HepG2 (cell line): Measurements from ENCODE around the gene PTPRQ. TPM values are rescaled to one million over a fixed set of nuclear protein-coding genes. Genes with fewer than 3 reads are reported as not detected.

Source experiments
- ATAC-seq: fragments of 200-7000 bp; cut with Tn5 transposase; 3 replicates; pipeline ENCODE4 v1.9.1; 2020; ENCODE audit warnings: mild to moderate bottlenecking, moderate library complexity
- BruUV-seq: library from RNA; stranded (reverse); fragments of 400-500 nt; replicated peaks from 2 replicates; lab custom pipeline; 2021; lab: Mats Ljungman, UMichigan
- CTCF ChIA-PET: fragments of 300-600 bp; formaldehyde crosslinking; extraction: SDS; loops from one replicate; lab custom pipeline; 2021; ENCODE audit warnings: low total read pairs, inconsistent platforms, low intra/inter-chr PET ratio; lab: Yijun Ruan, JAX
- POLR2A ChIA-PET: fragments of 350-600 bp; sonication (Branson Sonifier 250); formaldehyde crosslinking; loops from one replicate; lab custom pipeline; 2020; ENCODE audit warnings: antibody characterized with exemption, inconsistent platforms; lab: Yijun Ruan, JAX
- DNase-seq: peaks from one replicate; pipeline ENCODE4 v3.0.0-alpha.2; 2015; ENCODE audit warnings: low spot score
- FAIRE-seq: peaks from 3 replicates; lab custom pipeline; 2011; peaks lifted over from hg19 to GRCh38; lab: Jason Lieb, UNC
- H2AFZ ChIP-seq: one replicate; pipeline ENCODE4 v1.6.1; 2011; ENCODE audit warnings: low read length, inconsistent platforms
- H3K27ac ChIP-seq: fragments of 300-600 bp; 3 replicates; pipeline ENCODE4 v1.8.0; 2011; ENCODE audit warnings: mixed run types, mild to moderate bottlenecking, mixed read lengths, low read length, inconsistent platforms; ENCODE audit not compliant: insufficient read depth; ENCODE audit errors: extremely low read length
- H3K27me3 ChIP-seq, 2 experiments: fragments of 200-600 bp in 1 of 2; 2 replicates in 1 of 2; 3 replicates in 1 of 2; pipeline versions ENCODE4 v1.6.0 to v1.8.0; 2011; ENCODE audit warnings: low read length in 2 of 2, mild to moderate bottlenecking in 2 of 2, moderate library complexity in 2 of 2, inconsistent platforms in 1 of 2; ENCODE audit not compliant: insufficient read depth in 2 of 2, control insufficient read depth in 1 of 2
- H3K36me3 ChIP-seq, 2 experiments: fragments of 200-600 bp in 1 of 2; replicated peaks in 1 of 2; 2 replicates in 1 of 2; 3 replicates in 1 of 2; pipeline versions ENCODE4 v1.5.1 to v1.8.0; 2011; ENCODE audit warnings: low read length in 2 of 2, inconsistent platforms in 1 of 2; ENCODE audit not compliant: insufficient read depth in 2 of 2, control insufficient read depth in 1 of 2
- H3K4me1 ChIP-seq: 2 replicates; pipeline ENCODE4 v1.5.1; 2012; ENCODE audit warnings: low read length, inconsistent platforms; ENCODE audit not compliant: insufficient read depth
- H3K4me2 ChIP-seq: 2 replicates; pipeline ENCODE4 v1.6.0; 2011; ENCODE audit warnings: low read depth, low read length, inconsistent platforms
- H3K4me3 ChIP-seq, 3 experiments: fragments of 200-600 bp in 1 of 3; sonication (generic), shearing (Covaris generic) in 1 of 3; replicated peaks in 1 of 3; 2 replicates each; pipeline ENCODE4 v1.5.1; 2011 to 2016; ENCODE audit warnings: low read length in 3 of 3, inconsistent platforms in 2 of 3, low read depth in 2 of 3, mild to moderate bottlenecking in 2 of 3, control low read depth in 1 of 3, mixed read lengths in 1 of 3; ENCODE audit not compliant: insufficient read depth in 1 of 3
- H3K79me2 ChIP-seq: one replicate; pipeline ENCODE4 v1.6.1; 2011; ENCODE audit warnings: low read length, inconsistent platforms; ENCODE audit not compliant: insufficient read depth
- H3K9ac ChIP-seq: 2 replicates; pipeline ENCODE4 v1.6.0; 2011; ENCODE audit warnings: mild to moderate bottlenecking, low read depth, low read length, inconsistent platforms; ENCODE audit not compliant: insufficient read depth
- H3K9me3 ChIP-seq: 2 replicates; pipeline ENCODE4 v1.5.1; 2012; ENCODE audit warnings: mild to moderate bottlenecking, low read length
- H4K20me1 ChIP-seq: 2 replicates; pipeline ENCODE4 v1.6.0; 2011; ENCODE audit warnings: inconsistent platforms, mild to moderate bottlenecking, low read length, moderate library complexity; ENCODE audit not compliant: insufficient read depth
- ARHGAP35 ChIP-seq: sonication (generic); formaldehyde crosslinking; IDR thresholded peaks from 2 replicates; pipeline ENCODE4 v1.9.0; 2022; ENCODE audit warnings: mild to moderate bottlenecking, inconsistent platforms, moderate library complexity, missing genetic modification reagents, borderline replicate concordance
- NFATC3 ChIP-seq: sonication (generic); formaldehyde crosslinking; IDR thresholded peaks from 2 replicates; pipeline ENCODE4 v1.5.1; 2020; ENCODE audit warnings: mild to moderate bottlenecking, missing genetic modification reagents
- RORA ChIP-seq: sonication (generic); formaldehyde crosslinking; IDR thresholded peaks from 2 replicates; pipeline ENCODE4 v1.5.0; 2020; ENCODE audit warnings: mild to moderate bottlenecking, missing genetic modification reagents, moderate library complexity
- SOX13 ChIP-seq, 3 experiments: fragments of 450-650 bp in 1 of 3; sonication (generic) in 1 of 3; formaldehyde crosslinking in 1 of 3; IDR thresholded peaks in 2 of 3; conservative IDR thresholded peaks in 1 of 3; 2 replicates each; pipeline versions ENCODE4 v1.5.0 to v1.6.1; 2016 to 2020; ENCODE audit warnings: antibody characterized with exemption in 1 of 3, mild to moderate bottlenecking in 1 of 3, missing compliant biosample characterization in 1 of 3, missing genetic modification reagents in 1 of 3, moderate library complexity in 1 of 3
- SYNCRIP ChIP-seq: fragments of 200-400 bp; formaldehyde crosslinking; IDR thresholded peaks from 2 replicates; pipeline ENCODE4 v1.6.1; 2018; ENCODE audit warnings: mild to moderate bottlenecking, low read depth, low read length; ENCODE audit not compliant: insufficient read depth
- ZNF224 ChIP-seq: sonication (generic); formaldehyde crosslinking; IDR thresholded peaks from 2 replicates; pipeline ENCODE4 v1.5.0; 2020; ENCODE audit warnings: mild to moderate bottlenecking, missing genetic modification reagents
- WGBS: methylation state at CpG from one replicate; pipeline ENCODE4 v1.1.6; 2017; ENCODE audit warnings: low lambda C conversion rate; 5-methylcytosine and 5-hydroxymethylcytosine counted together
- in situ Hi-C: cut with HindIII; loops from 2 replicates; pipeline ENCODE4 v1.10.0; 2017; ENCODE audit warnings: low pct_unique_long_range_greater_than_20kb; ENCODE audit not compliant: extremely low pct_ligation_motif_present
- intact Hi-C: fragments of 100-400 bp; cut with micrococcal nuclease; formaldehyde crosslinking; loops from one replicate; pipeline ENCODE4 v1.10.0; 2022; ENCODE audit not compliant: unreplicated experiment
- polyA plus RNA-seq, 8 experiments: library from polyadenylated mRNA; depleted of rRNA in 3 of 8; stranded (reverse) in 7 of 8; unstranded in 1 of 8; fragments of >200 nt; fragmentation: Illumina TruSeq in 4 of 8; extraction: Trizol in 4 of 8; gene quantifications; 2 replicates each; pipeline versions ENCODE4 v1.2.1 to v1.2.3, GENCODE V29; 2011 to 2016; ENCODE audit warnings: low read depth in 4 of 8, missing spikeins in 1 of 8, mixed read lengths in 1 of 8; ENCODE audit not compliant: insufficient read depth in 1 of 8
- total RNA-seq, 5 experiments: library from RNA; depleted of rRNA; stranded (reverse); fragments of >200 nt; fragmentation: Illumina TruSeq; extraction: Trizol; gene quantifications; 2 replicates each; pipeline ENCODE4 v1.2.3, GENCODE V29; 2016; ENCODE audit warnings: low read depth in 1 of 5
- TF ChIP-seq, protein P1 (sequence below): sonication (generic); formaldehyde crosslinking; IDR thresholded peaks from 2 replicates; pipeline ENCODE4 v1.5.0; 2020; ENCODE audit warnings: mild to moderate bottlenecking, missing genetic modification reagents
- TF ChIP-seq, protein P2 (sequence below): sonication (generic); formaldehyde crosslinking; IDR thresholded peaks from 2 replicates; pipeline ENCODE4 v1.9.0; 2022; ENCODE audit warnings: missing genetic modification reagents, mild to moderate bottlenecking, borderline replicate concordance
- TF ChIP-seq, protein P3 (sequence below): sonication (generic); formaldehyde crosslinking; IDR thresholded peaks from 2 replicates; pipeline ENCODE4 v1.8.1; 2023; ENCODE audit warnings: mild to moderate bottlenecking, inconsistent platforms, moderate library complexity, missing genetic modification reagents, borderline replicate concordance
- TF ChIP-seq, protein P4 (sequence below): sonication (generic); formaldehyde crosslinking; IDR thresholded peaks from 2 replicates; pipeline ENCODE4 v1.4.0; 2020; ENCODE audit warnings: mild to moderate bottlenecking, missing genetic modification reagents, borderline replicate concordance

PTPRQ gene
- total and polyA plus RNA-seq, 2 of the 13 experiments (the other 11 are each of a cell fraction or from before 2014, with no cell fraction given): not detected

DNA sequence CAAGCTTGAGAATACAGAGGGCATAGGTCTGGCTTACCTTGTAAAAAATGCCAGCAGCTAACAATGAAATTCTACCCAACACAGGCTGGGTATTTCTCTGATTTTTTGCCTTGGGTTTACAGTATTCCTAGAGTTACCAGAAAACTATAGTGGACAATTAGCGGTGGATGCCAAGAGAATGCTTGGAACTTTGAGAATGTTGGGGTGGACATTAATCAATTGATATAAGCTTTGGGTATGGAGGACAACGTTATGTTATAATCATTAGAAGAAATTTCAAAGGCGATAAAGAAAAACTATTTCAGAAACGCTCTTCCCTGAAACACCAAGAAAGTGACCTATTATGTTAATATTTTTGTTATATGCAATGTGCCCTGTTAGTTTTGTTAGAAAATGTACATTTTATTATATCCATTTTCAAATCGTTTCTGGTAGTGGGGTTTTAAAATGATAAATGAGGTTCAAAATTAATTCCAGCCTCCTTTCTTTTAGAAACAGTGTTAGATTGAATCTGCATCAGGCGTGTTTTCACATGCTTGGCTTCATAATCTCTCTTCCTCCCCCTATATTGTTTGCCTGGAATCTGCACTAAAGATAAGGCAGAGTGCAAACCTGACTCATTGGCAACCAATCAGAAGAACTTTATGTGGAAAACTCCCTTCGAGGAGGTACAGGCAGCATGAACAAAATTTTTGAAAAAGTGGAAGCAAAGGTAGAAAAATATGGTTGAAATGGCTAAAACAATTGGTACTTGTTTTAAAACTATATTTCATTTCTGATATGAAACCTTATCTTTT, 1.4 kb upstream of the PTPRQ start:
- ChIA-PET POLR2A (no interaction called here), CTCF (no interaction called here)
- Histone ChIP-seq H3K4me3 (no peak overlapping the region), H3K4me2 (no peak overlapping the region), H3K4me1 (no peaks in the 10 kb centered on the region), H3K36me3 (no peaks in the 10 kb centered on the region), H4K20me1 (no peaks in the 10 kb centered on the region), H3K79me2 (no peaks in the 10 kb centered on the region), H2AFZ (no peak overlapping the region), H3K27me3 (no peaks in the 10 kb centered on the region), H3K9ac (no peak overlapping the region), H3K9me3 (no peaks in the 10 kb centered on the region), H3K27ac (no peak overlapping the region)
- TF ChIP-seq SOX13 (IDR thresholded peaks at IDR 0.05) (no peak), SOX13 (CRISPR knock-in tag; conservative IDR thresholded peaks at IDR 0.05 in 1 of 2, IDR thresholded peaks at IDR 0.05 in 1 of 2) (no peak), SYNCRIP (no peak), RORA (no peak), NFATC3 (no peak), ARHGAP35 (no peak), ZNF224 (CRISPR knock-in tag) (no peak)
- TF ChIP-seq, protein P1, sequence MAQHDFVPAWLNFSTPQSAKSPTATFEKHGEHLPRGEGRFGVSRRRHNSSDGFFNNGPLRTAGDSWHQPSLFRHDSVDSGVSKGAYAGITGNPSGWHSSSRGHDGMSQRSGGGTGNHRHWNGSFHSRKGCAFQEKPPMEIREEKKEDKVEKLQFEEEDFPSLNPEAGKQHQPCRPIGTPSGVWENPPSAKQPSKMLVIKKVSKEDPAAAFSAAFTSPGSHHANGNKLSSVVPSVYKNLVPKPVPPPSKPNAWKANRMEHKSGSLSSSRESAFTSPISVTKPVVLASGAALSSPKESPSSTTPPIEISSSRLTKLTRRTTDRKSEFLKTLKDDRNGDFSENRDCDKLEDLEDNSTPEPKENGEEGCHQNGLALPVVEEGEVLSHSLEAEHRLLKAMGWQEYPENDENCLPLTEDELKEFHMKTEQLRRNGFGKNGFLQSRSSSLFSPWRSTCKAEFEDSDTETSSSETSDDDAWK (CRISPR knock-in tag): no peak
- TF ChIP-seq, protein P2, sequence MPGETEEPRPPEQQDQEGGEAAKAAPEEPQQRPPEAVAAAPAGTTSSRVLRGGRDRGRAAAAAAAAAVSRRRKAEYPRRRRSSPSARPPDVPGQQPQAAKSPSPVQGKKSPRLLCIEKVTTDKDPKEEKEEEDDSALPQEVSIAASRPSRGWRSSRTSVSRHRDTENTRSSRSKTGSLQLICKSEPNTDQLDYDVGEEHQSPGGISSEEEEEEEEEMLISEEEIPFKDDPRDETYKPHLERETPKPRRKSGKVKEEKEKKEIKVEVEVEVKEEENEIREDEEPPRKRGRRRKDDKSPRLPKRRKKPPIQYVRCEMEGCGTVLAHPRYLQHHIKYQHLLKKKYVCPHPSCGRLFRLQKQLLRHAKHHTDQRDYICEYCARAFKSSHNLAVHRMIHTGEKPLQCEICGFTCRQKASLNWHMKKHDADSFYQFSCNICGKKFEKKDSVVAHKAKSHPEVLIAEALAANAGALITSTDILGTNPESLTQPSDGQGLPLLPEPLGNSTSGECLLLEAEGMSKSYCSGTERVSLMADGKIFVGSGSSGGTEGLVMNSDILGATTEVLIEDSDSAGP (CRISPR knock-in tag): no peak
- TF ChIP-seq, protein P3, sequence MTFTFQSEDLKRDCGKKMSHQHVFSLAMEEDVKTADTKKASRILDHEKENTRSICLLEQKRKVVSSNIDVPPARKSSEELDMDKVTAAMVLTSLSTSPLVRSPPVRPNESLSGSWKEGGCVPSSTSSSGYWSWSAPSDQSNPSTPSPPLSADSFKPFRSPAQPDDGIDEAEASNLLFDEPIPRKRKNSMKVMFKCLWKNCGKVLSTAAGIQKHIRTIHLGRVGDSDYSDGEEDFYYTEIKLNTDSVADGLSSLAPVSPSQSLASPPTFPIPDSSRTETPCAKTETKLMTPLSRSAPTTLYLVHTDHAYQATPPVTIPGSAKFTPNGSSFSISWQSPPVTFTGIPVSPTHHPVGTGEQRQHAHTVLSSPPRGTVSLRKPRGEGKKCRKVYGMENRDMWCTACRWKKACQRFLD (CRISPR knock-in tag): no peak
- TF ChIP-seq, protein P4, sequence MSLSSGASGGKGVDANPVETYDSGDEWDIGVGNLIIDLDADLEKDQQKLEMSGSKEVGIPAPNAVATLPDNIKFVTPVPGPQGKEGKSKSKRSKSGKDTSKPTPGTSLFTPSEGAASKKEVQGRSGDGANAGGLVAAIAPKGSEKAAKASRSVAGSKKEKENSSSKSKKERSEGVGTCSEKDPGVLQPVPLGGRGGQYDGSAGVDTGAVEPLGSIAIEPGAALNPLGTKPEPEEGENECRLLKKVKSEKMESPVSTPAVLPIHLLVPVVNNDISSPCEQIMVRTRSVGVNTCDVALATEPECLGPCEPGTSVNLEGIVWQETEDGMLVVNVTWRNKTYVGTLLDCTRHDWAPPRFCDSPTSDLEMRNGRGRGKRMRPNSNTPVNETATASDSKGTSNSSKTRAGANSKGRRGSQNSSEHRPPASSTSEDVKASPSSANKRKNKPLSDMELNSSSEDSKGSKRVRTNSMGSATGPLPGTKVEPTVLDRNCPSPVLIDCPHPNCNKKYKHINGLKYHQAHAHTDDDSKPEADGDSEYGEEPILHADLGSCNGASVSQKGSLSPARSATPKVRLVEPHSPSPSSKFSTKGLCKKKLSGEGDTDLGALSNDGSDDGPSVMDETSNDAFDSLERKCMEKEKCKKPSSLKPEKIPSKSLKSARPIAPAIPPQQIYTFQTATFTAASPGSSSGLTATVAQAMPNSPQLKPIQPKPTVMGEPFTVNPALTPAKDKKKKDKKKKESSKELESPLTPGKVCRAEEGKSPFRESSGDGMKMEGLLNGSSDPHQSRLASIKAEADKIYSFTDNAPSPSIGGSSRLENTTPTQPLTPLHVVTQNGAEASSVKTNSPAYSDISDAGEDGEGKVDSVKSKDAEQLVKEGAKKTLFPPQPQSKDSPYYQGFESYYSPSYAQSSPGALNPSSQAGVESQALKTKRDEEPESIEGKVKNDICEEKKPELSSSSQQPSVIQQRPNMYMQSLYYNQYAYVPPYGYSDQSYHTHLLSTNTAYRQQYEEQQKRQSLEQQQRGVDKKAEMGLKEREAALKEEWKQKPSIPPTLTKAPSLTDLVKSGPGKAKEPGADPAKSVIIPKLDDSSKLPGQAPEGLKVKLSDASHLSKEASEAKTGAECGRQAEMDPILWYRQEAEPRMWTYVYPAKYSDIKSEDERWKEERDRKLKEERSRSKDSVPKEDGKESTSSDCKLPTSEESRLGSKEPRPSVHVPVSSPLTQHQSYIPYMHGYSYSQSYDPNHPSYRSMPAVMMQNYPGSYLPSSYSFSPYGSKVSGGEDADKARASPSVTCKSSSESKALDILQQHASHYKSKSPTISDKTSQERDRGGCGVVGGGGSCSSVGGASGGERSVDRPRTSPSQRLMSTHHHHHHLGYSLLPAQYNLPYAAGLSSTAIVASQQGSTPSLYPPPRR (CRISPR knock-in tag): no peak
- ATAC-seq (peak; percentile 52; the same call in 1 of the 3 replicates), FAIRE-seq (no peak), DNase-seq (peak; percentile 20)
- intact Hi-C loops: no loop called here
- 34% methylated on average over 7 of the region's 7 CpGs for WGBS
- BruUV-seq: no TSS peak
- in situ Hi-C loops: no loop called here
